ENCODE data around the gene DYNC2I2.

Gene DYNC2I2

GRCh38 chr9:128626181-128626580, 30.5 kb downstream of the DYNC2I2 start:
- DNase-seq (ENCODE audit: low read depth) = no peak
- H3K4me3 ChIP-seq (ENCODE audit: low read depth, low read length) = no peak overlapping the region
- no peak for TF ChIP-seq CTCF (IDR thresholded peaks at IDR 0.05; ENCODE audit: low read depth, low read length)
- TF ChIP-seq, protein P1, sequence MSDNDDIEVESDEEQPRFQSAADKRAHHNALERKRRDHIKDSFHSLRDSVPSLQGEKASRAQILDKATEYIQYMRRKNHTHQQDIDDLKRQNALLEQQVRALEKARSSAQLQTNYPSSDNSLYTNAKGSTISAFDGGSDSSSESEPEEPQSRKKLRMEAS (IDR thresholded peaks at IDR 0.05; ENCODE audit: low read depth, low read length) = no peak
- TF ChIP-seq MYC (IDR thresholded peaks at IDR 0.05; ENCODE audit: low read depth, low read length) = no peak
- no peak for TF ChIP-seq POLR2A (IDR thresholded peaks at IDR 0.05; ENCODE audit: extremely low read depth, insufficient read length)

- no peak for TF ChIP-seq POLR2A (IDR thresholded peaks at IDR 0.05; ENCODE audit: extremely low read depth, insufficient read length)
- no peak for DNase-seq (ENCODE audit: low read depth)
Observed at GRCh38 chr9:128625391-128626146, 31.1 kb downstream of the DYNC2I2 start.

GRCh38 chr9:128624566-128624965, 32.1 kb downstream of the DYNC2I2 start:
- TF ChIP-seq POLR2A (IDR thresholded peaks at IDR 0.05; ENCODE audit: extremely low read depth, insufficient read length) (no peak), CTCF (IDR thresholded peaks at IDR 0.05; ENCODE audit: low read depth, low read length) (no peak), MYC (IDR thresholded peaks at IDR 0.05; ENCODE audit: low read depth, low read length) (no peak)
- TF ChIP-seq, protein P1 (IDR thresholded peaks at IDR 0.05; ENCODE audit: low read depth, low read length) = no peak

More at GRCh38 chr9:128625391-128626146, 31.1 kb downstream of the DYNC2I2 start:
- no peak overlapping the region for H3K4me3 ChIP-seq (ENCODE audit: low read depth, low read length)

GRCh38 chr9:128621730-128622455, 34.8 kb downstream of the DYNC2I2 start:
- TF ChIP-seq, protein P1 (IDR thresholded peaks at IDR 0.05; ENCODE audit: low read depth, low read length) = no peak
- TF ChIP-seq MYC (IDR thresholded peaks at IDR 0.05; ENCODE audit: low read depth, low read length) (no peak), CTCF (IDR thresholded peaks at IDR 0.05; ENCODE audit: low read depth, low read length) (no peak), POLR2A (IDR thresholded peaks at IDR 0.05; ENCODE audit: extremely low read depth, insufficient read length) (no peak)

More at GRCh38 chr9:128624566-128624965, 32.1 kb downstream of the DYNC2I2 start:
- no peak overlapping the region for H3K4me3 ChIP-seq (ENCODE audit: low read depth, low read length)
- DNase-seq (ENCODE audit: low read depth) = no peak

GRCh38 chr9:128619779-128620178, 36.9 kb downstream of the DYNC2I2 start:
- no peak for TF ChIP-seq MYC (IDR thresholded peaks at IDR 0.05; ENCODE audit: low read depth, low read length)
- no peak for TF ChIP-seq CTCF (IDR thresholded peaks at IDR 0.05; ENCODE audit: low read depth, low read length)
- TF ChIP-seq POLR2A (IDR thresholded peaks at IDR 0.05; ENCODE audit: extremely low read depth, insufficient read length) = no peak
- TF ChIP-seq, protein P1 (IDR thresholded peaks at IDR 0.05; ENCODE audit: low read depth, low read length) = no peak
- DNase-seq (ENCODE audit: low read depth) = no peak
- no peak overlapping the region for H3K4me3 ChIP-seq (ENCODE audit: low read depth, low read length)

More at GRCh38 chr9:128621730-128622455, 34.8 kb downstream of the DYNC2I2 start:
- DNase-seq (ENCODE audit: low read depth) = no peak
- H3K4me3 ChIP-seq (ENCODE audit: low read depth, low read length) = no peak overlapping the region

DNA sequence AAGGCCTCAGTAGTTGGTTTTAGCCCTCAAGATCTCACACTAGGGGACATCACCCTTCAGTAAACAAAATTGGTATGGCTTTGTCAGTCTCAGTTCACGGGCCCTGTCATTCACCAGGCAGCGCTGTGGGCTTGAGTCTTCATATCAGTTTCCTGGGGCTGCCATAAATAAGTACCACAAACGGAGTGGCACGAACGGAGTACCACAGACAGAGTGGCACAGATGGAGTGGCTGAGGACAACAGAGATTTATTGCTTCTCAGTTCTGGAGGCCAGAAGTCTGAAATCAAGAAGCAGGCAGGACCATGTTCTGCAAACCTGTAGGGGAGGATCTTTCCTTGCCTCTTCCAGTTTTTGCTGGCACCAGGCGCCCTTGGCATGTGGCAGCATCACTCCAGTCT, 37.5 kb downstream of the DYNC2I2 start:
- no peak overlapping the region for H3K4me3 ChIP-seq (ENCODE audit: low read depth, low read length)
- TF ChIP-seq CTCF (IDR thresholded peaks at IDR 0.05; ENCODE audit: low read depth, low read length) (no peak), POLR2A (IDR thresholded peaks at IDR 0.05; ENCODE audit: extremely low read depth, insufficient read length) (no peak), MYC (IDR thresholded peaks at IDR 0.05; ENCODE audit: low read depth, low read length) (no peak)
- TF ChIP-seq, protein P1 (IDR thresholded peaks at IDR 0.05; ENCODE audit: low read depth, low read length) = no peak
- no peak for DNase-seq (ENCODE audit: low read depth)
